Activated CD8-positive, alpha-beta memory T cell treated with anti-CD3 and anti-CD28 coated beads, Interleukin-2, amount 10 ng/mL, durations not matched to agents 7 days and 5 days (primary cell): ENCODE results near the gene PRPF19. TPM values are rescaled to one million over a fixed set of nuclear protein-coding genes. Genes with fewer than 3 reads are reported as not detected.

Experiments
- ATAC-seq: fragments of 150-1000 bp; cut with Tn5 transposase; one replicate; pipeline ENCODE4 v1.10.0; 2021; ENCODE audit warnings: moderate library complexity
- CTCF ChIA-PET: fragments of 350-600 bp; sonication (Branson Sonifier 250); formaldehyde crosslinking; loops from one replicate; lab custom pipeline; 2021; ENCODE audit warnings: antibody characterized with exemption; lab: Charles Lee
- DNase-seq: peaks from one replicate; pipeline ENCODE4 v3.0.0-alpha.2; 2020
- H3K27ac Mint-ChIP-seq: one replicate; pipeline ENCODE4 v1.8.0; 2021; ENCODE audit warnings: mild to moderate bottlenecking, mixed read lengths
- H3K27me3 Mint-ChIP-seq: one replicate; pipeline ENCODE4 v1.8.0; 2021; ENCODE audit warnings: mixed read lengths
- H3K36me3 Mint-ChIP-seq: one replicate; pipeline ENCODE4 v1.8.0; 2021; ENCODE audit warnings: mild to moderate bottlenecking, mixed read lengths
- H3K4me1 Mint-ChIP-seq: one replicate; pipeline ENCODE4 v1.8.0; 2021; ENCODE audit warnings: mixed read lengths
- H3K4me3 Mint-ChIP-seq: one replicate; pipeline ENCODE4 v1.8.0; 2021; ENCODE audit warnings: mild to moderate bottlenecking, moderate library complexity, mixed read lengths
- H3K9me3 Mint-ChIP-seq: one replicate; pipeline ENCODE4 v1.8.0; 2022; ENCODE audit warnings: low read depth, mixed read lengths
- total RNA-seq, 2 experiments: library from RNA; stranded (reverse); gene quantifications; one replicate each; pipeline ENCODE4 v1.2.3, GENCODE V29; 2021

PRPF19 gene
- total RNA-seq, 2 experiments from 2014 or later, result 125 to 144 TPM

DNA sequence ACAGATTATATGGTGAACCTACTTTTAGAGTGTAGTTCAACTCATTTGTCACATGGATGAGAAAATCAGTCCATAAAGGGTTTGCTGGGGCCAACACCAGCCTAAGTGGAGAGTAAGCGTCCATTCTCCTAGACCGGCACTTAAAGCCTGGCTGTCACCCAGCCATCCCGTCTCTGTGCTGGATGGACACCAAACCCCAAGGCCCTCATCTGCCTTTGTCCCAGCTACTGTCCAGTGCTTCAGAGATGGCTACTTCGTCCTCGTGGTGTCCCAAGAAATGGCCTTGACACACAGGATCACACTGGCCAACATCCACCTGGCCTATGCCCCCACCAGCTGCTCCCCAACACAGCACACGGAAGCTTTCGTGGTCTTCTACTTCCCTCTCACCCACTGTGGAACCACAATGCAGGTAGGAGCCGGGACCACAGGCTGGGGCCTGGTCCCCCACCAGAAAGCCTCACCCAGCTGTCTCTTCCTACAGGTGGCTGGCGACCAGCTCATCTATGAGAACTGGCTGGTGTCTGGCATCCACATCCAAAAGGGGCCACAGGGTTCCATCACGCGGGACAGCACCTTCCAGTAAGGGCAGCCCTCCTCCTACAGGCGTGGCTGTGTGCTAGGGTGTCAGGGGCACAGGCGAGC lies 35.5 kb downstream of the PRPF19 start:
- peaks cover 79% of the 10 kb centered on the region for H3K4me1 Mint-ChIP-seq
- CTCF ChIA-PET, result interaction anchor here (0.9 to 8.0 kb wide), 13 partner anchors 8 to 242 kb away, joined by 3 to 67 read pairs (median 6); partner anchors contain the start of genes PRPF19 and PTGDR2
- DNase-seq, result peak; percentile 49
- no peaks in the 10 kb centered on the region for H3K36me3 Mint-ChIP-seq
- no peaks in the 10 kb centered on the region for H3K9me3 Mint-ChIP-seq
- H3K4me3 Mint-ChIP-seq, result peak overlapping the region; percentile 12
- H3K27me3 Mint-ChIP-seq, result no peaks in the 10 kb centered on the region
- peak overlapping the region; percentile 80 for H3K27ac Mint-ChIP-seq
- peak; percentile 32 for ATAC-seq

DNA sequence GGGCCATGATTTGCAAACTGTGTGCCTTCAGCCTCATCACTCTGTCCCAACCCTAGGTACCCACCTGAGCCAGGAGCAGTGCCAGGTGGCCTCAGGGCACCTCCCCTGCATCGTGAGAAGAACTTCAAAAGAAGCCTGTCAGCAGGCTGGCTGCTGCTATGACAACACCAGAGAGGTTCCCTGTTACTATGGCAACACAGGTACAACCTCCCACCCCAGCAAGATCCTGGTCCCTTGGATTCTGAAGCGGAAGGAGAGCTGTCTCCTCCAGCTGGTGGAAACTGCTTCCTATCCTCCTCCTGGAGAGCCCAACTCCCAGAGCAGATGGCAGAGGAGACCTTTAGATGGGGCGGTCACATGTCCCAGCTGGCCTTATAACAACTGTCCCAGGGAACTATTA lies 36.1 kb downstream of the PRPF19 start:
- no peaks in the 10 kb centered on the region for H3K27me3 Mint-ChIP-seq
- CTCF ChIA-PET, result interaction anchor here (1.4 to 8.0 kb wide), 8 partner anchors 9 to 45 kb away, joined by 3 to 67 read pairs (median 9); no protein-coding TSS in a partner anchor
- DNase-seq (no peak), ATAC-seq (no peak)
- no peak overlapping the region for H3K4me3 Mint-ChIP-seq
- H3K27ac Mint-ChIP-seq, result peak overlapping the region; percentile 80
- no peaks in the 10 kb centered on the region for H3K9me3 Mint-ChIP-seq
- H3K36me3 Mint-ChIP-seq, result no peaks in the 10 kb centered on the region
- peaks cover 83% of the 10 kb centered on the region for H3K4me1 Mint-ChIP-seq

DNA sequence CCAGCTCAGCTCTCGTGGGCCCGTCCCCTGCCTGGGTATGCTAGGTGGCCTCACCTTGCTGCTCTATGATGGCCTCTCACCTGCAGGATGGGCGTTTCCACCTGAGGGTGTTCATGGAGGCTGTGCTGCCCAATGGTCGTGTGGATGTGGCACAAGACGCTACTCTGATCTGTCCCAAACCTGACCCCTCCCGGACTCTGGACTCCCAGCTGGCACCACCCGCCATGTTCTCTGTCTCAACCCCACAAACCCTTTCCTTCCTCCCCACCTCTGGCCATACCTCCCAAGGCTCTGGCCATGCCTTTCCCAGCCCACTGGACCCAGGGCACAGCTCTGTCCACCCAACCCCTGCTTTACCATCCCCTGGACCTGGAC lies 36.9 kb downstream of the PRPF19 start:
- Mint-ChIP-seq H3K27me3 (no peaks in the 10 kb centered on the region), H3K27ac (peak overlapping the region; percentile 80), H3K36me3 (no peaks in the 10 kb centered on the region), H3K9me3 (no peaks in the 10 kb centered on the region), H3K4me3 (no peak overlapping the region), H3K4me1 (peaks cover 90% of the 10 kb centered on the region)
- DNase-seq, result no peak
- CTCF ChIA-PET, result interaction anchor here (1.0 to 8.0 kb wide), 8 partner anchors 9 to 38 kb away, joined by 4 to 67 read pairs (median 8); no protein-coding TSS in a partner anchor
- ATAC-seq, result no peak

DNA sequence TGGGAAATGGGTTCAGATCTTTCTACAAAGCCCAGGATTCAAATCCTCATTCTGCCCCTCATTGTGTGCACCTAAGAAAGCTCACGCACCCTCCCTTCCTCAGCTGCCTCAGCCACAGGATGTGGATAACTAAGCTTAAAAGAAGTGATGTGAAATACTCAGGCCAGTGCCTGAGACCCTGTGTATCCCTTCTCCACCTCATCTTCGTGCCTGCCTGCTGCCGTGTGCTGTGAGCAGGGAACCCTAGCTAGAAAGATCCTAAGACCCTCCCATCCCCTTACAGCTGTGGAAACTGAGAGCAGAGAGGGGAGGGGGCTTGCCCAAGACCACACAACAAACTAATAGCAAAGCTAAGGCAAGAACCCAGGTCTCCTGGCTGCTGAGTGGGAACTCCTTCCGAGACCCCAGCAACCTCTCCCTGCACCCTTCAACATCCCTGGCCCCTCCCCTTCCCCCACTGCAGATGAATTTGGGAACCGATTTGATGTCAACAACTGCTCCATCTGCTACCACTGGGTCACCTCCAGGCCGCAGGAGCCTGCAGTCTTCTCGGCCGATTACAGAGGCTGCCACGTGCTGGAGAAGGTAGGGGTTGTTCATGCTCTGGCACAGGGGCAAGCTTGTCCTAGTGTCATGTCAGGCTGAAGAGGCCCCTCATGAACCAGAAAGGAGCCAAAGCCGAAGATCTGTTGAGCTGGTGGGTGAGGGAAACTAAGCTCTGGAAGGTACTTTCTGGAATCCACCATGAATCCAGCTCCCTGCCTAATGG lies 37.5 kb downstream of the PRPF19 start:
- peak overlapping the region; percentile 82 for H3K27ac Mint-ChIP-seq
- H3K27me3 Mint-ChIP-seq, result no peaks in the 10 kb centered on the region
- peak; percentile 70 for DNase-seq
- H3K9me3 Mint-ChIP-seq, result no peaks in the 10 kb centered on the region
- no peaks in the 10 kb centered on the region for H3K36me3 Mint-ChIP-seq
- peaks cover 91% of the 10 kb centered on the region for H3K4me1 Mint-ChIP-seq
- H3K4me3 Mint-ChIP-seq, result peak overlapping the region; percentile 20
- ATAC-seq, result peak; percentile 48
- CTCF ChIA-PET, result interaction anchor here (1.0 to 8.0 kb wide), 9 partner anchors 9 to 38 kb away, joined by 3 to 67 read pairs (median 5); partner anchors contain the start of gene PRPF19

DNA sequence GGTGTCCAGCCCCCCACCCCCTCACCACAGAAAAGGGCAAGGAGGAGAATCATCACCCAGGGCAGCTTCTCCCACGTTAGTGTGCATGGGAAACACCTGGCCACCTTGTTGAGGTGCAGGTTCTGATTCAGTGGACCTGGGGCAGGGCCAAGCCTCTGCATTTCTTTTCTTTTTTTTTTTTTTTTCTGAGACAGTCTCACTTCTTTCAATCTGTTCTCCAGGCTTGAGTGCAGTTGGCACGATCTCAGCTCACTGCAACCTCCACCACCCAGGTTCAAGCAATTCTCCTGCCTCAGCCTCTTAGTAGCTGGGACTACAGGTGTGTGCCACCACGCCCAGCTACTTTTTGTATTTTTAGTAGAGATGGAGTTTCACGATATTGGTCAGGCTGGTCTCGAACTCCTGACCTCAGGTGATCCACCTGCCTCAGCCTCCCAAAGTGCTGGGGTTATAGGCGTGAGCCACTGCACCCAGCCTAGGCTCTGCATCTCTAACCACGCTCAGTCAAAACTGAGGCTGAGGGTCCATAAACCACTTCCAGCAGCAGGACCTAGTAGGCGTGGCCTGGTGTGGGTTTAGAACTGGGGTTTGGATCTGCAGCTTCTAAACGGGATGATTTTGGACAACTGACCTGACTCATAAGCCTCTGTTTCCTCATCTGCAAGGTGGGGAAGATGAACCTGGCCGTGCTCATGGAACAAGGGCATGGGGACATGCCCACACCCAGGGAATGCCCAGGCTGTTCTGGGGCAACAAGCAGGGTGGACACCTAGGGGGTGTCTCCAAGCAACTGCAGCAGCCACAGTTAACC lies 38.3 kb downstream of the PRPF19 start:
- Mint-ChIP-seq H3K4me1 (peaks cover 85% of the 10 kb centered on the region), H3K36me3 (no peaks in the 10 kb centered on the region), H3K27me3 (no peaks in the 10 kb centered on the region), H3K4me3 (peak overlapping the region; percentile 20), H3K9me3 (no peaks in the 10 kb centered on the region), H3K27ac (peak overlapping the region; percentile 82)
- ATAC-seq (peak; percentile 26), DNase-seq (peak; percentile 70)
- CTCF ChIA-PET, result interaction anchor here (0.6 to 8.0 kb wide), 10 partner anchors 10 to 1596 kb away, joined by 3 to 67 read pairs (median 6); partner anchors contain the start of gene PRPF19

DNA sequence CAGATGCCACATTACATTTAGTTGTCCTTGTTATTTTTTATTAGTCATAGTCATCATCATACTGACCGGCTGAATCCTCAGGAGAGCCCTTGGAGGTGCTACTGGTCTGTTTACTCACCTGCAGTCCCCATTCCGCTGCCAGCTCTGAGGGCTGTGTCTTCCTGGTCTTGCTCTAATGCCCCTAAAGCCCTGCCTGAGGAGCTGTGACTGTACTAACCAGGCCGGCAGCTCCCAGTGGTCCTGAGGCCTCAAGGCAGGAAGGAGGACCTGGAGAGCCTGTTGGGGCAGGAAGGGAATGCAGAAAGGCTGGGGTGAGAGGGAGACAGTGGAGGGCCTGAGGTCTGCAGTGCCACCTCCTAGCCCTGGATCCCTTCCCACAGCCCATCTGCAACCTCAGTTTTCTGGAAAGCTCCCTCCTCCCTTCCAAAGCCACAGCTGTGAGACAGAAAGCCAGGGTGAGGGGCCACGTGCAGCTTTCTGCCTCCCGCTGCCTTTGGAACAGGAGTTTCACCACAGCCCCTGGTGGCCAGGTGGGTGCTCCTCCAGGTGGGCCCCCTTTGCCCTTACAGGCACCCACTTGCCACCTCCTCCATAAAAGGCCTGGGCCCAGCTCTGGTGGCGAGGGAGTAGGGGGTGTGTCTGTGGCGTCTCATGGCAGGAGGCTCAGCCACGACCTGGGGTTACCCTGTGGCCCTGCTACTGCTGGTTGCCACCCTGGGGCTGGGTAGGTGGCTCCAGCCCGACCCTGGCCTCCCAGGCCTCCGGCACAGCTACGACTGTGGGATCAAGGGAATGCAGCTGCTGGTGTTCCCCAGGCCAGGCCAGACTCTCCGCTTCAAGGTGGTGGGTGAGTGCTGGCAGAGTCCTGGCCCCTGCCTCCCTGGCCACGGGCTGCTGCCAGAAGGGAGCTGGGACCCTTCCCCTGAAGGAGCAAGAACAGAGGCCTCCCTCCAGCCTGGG lies 39.2 kb downstream of the PRPF19 start, which contains the start of gene ZP1:
Gene ZP1 (plus strand): TSS at position 632 of the 960 bp plus-strand sequence. CDS start 20 bp downstream, at position 652.
- no peak for ATAC-seq
- H3K4me1 Mint-ChIP-seq, result peaks cover 76% of the 10 kb centered on the region

DNA sequence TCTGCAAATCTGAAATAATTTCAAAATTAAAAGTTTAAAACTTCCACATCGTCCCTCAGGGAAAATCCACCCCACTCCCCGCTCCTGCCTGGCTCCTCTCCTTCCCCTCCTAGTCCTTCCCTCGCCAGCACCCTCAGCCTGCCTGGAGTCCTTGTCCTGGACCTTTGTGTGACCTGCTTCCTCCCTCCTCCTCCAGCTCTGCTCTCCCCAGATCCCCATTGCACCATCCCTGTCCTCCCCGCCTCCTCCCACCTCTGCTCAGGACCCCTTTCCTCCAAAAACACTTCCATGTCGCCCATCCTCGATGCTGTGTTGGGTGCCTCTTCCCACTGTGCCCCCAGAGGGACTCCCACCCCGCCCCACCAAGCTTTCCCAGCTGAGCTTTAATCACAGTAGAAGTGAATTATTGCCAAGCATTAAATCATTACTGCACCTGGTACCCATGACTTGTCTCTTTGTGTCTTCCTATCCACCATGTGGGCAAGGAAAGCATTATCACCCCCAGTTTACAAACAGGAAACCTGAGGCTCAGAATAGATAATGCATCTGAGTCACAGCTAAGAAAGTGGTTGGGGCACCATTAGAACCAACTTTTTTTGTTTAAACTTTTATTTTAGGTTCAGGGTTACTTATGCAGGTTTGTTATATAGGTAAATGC lies 41.4 kb downstream of the PRPF19 start:
- peak; percentile 47 for ATAC-seq
- Mint-ChIP-seq H3K27me3 (no peaks in the 10 kb centered on the region), H3K27ac (peak overlapping the region; percentile 69), H3K4me3 (no peak overlapping the region), H3K9me3 (no peaks in the 10 kb centered on the region), H3K36me3 (no peaks in the 10 kb centered on the region), H3K4me1 (peaks cover 55% of the 10 kb centered on the region)
- no peak for DNase-seq
- CTCF ChIA-PET, result interaction anchor here (0.9 to 3.4 kb wide), 5 partner anchors 9 to 37 kb away, joined by 3 to 13 read pairs (median 3); partner anchors contain the start of gene PTGDR2

More for the DNA sequence above, 39.2 kb downstream of the PRPF19 start, which contains the start of gene ZP1:
- no peak for DNase-seq
- Mint-ChIP-seq H3K27me3 (no peaks in the 10 kb centered on the region), H3K27ac (peak within 1 kb of the TSS; percentile 82), H3K4me3 (peak within 1 kb of the TSS; percentile 20), H3K9me3 (no peaks in the 10 kb centered on the region), H3K36me3 (no peaks in the 10 kb centered on the region)
- CTCF ChIA-PET, result interaction anchor here (0.9 to 8.0 kb wide), 7 partner anchors 11 to 36 kb away, joined by 3 to 67 read pairs (median 6); no protein-coding TSS in a partner anchor

DNA sequence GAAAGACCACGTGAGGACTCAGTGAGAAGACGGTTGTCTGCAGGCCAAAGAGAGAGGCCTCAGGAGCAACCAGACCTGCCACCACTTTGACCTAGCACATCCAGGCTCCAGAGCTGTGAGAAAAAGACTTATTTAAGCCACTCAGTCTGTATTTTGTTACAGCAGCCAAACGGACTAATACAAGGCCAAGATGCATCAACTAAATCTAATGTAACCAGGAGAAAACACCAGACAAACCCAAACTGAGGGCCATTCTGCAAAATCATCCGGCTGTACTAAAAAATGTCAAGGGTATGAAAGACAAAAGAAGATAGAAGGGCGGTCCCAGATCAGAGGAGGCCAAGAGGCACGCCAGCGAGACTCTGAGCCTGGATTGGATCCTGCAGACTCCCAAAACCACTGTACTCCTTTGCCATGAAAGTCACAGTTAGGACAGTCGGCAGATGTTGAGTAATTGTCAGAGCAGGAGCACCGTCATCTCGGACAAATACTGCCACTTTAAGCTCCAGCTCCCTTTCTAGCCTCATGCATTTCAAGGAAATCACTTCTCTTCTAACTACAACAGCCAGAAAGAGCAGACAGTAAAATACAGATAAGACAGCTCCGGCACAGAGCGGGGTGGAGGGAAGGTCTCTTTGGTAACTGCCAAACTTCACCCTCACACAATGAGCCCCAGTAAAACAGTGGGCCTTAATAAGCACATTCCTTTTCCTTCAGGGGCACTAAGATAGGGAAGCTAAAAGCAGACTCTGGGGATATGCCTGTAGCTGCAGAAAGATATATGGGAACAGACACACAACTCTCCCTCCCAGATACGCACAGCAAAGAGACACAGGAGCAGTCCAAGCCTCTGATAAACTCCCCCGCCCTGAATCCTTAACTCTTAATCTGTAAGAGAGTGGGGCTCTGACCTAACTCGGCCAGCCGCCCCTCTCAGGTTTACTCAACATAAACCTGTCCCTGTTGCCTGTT lies 42.5 kb downstream of the PRPF19 start:
- Mint-ChIP-seq H3K9me3 (no peaks in the 10 kb centered on the region), H3K4me1 (peaks cover 52% of the 10 kb centered on the region), H3K36me3 (no peaks in the 10 kb centered on the region), H3K27me3 (no peaks in the 10 kb centered on the region), H3K4me3 (no peak overlapping the region), H3K27ac (peak overlapping the region; percentile 9)
- DNase-seq (no peak), ATAC-seq (no peak)
- CTCF ChIA-PET, result interaction anchor here (1.2 to 3.4 kb wide), 5 partner anchors 8 to 31 kb away, joined by 3 to 13 read pairs (median 3); partner anchors contain the start of gene PTGDR2

DNA sequence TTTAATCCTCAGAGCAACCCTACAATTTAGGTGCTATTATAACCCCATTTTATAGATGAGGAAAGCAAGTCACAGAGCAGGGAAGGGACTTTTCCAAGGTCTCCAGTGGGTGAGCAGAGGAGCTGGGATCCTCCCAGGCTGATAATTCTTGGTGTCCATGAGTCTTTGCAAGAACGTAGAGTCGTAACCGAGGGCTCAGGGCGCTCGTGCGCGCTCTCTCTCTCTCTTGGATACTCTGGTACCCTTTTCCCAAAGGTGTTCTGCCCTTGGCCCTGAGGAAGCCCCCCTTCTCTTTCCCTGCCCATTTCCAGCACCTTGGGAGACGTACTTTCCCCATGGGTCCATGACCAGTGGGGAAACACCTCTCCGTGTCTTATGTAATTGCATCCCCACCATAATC lies 44.2 kb downstream of the PRPF19 start:
- Mint-ChIP-seq H3K4me1 (peaks cover 54% of the 10 kb centered on the region), H3K4me3 (no peak overlapping the region), H3K27me3 (no peaks in the 10 kb centered on the region), H3K36me3 (no peaks in the 10 kb centered on the region), H3K9me3 (no peaks in the 10 kb centered on the region), H3K27ac (no peak overlapping the region)
- ATAC-seq (no peak), DNase-seq (no peak)
- CTCF ChIA-PET, result interaction anchor here (1.0 kb wide), 1 partner anchor 9 kb away, joined by 4 read pairs; no protein-coding TSS in a partner anchor

DNA sequence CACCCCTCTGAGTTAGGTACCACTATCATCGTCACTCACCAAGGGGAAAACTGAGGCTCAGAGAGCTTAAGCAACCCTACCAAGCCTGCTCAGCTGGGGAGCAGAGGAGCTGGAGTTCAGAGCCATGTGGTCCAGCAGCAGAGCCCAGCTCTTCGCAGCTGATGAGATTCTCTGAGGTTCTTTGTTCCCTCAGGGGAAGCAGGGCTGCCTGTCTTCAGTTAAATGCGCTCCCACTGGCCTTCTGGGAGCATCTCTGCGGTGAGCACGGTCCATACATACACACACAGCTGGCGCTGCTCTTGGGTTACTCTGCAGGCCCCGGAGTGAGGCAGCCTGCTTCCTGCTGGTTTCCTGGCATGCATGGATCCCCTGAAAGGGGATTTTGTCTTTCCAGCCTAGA lies 45.4 kb downstream of the PRPF19 start:
- CTCF ChIA-PET, result interaction anchor here (1.3 to 1.7 kb wide), 3 partner anchors 8 to 27 kb away, joined by 4 to 9 read pairs (median 7); no protein-coding TSS in a partner anchor
- Mint-ChIP-seq H3K27ac (no peak overlapping the region), H3K4me1 (peaks cover 49% of the 10 kb centered on the region), H3K4me3 (no peak overlapping the region), H3K36me3 (no peaks in the 10 kb centered on the region), H3K27me3 (peaks cover 2% of the 10 kb centered on the region), H3K9me3 (no peaks in the 10 kb centered on the region)
- ATAC-seq (no peak), DNase-seq (no peak)
